Measurements from ENCODE around the gene HIGD1B. TPM values are rescaled to one million over a fixed set of nuclear protein-coding genes. Genes with fewer than 3 reads are reported as not detected.
"Not testable (repeated sequence)": the region's sequence is repeated elsewhere in the genome, so short reads cannot be mapped to it uniquely, and the experiment has no call there.

The HIGD1B gene
- total and polyA plus RNA-seq, 4 donors = 0.28 to 0.43 TPM; not detected in 2

DNA sequence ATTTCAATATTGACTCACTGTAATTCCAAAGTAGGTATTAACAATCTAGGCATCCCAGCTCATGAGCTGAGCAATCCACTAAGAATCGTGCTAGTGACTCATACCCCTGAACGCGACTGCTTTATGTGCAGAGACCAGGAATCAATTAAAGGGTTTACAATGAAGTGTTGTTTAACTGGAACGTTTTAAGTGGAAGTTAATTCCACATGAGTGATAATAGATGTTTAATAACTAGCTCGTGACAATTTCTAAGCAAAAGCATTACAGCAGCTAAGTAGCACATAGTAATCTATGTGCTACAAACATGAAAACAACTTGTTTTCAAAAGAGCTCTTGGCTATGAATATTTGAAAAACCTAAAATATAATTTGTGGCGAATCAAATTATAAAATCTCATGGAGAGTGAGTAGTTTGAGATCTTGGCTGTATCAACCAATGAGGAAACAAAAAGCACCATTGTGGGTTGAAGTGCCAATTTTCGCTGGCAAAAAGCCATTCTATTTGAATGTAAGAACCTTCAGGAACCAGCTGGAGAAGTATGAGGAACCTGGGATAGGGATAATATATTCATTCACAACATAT lies 27.0 kb upstream of the HIGD1B start:
- Histone ChIP-seq H3K36me3 (ENCODE audit: control insufficient read depth in 4 of 4, insufficient read depth in 3 of 4, low read depth in 1 of 4, low read length in 3 of 4) (no peaks in the 10 kb centered on the region), H3K4me1 (ENCODE audit: control insufficient read depth in 4 of 4, insufficient read depth in 4 of 4, low read length in 3 of 4) (no peaks in the 10 kb centered on the region), H3K4me3 (ENCODE audit: low read depth in 1 of 3, low read length in 3 of 3) (no peak overlapping the region), H3K9ac (ENCODE audit: low read depth in 1 of 2, low read length in 2 of 2) (no peak overlapping the region), H3K9me3 (ENCODE audit: control insufficient read depth in 4 of 4, low read length in 3 of 4) (no peaks in the 10 kb centered on the region), H3K27me3 (ENCODE audit: control insufficient read depth in 4 of 4, insufficient read depth in 4 of 4, low read length in 3 of 4) (peaks cover 0 to 3% (median 0%) of the 10 kb centered on the region in 4 donors), H3K27ac (ENCODE audit: low read depth in 1 of 2, low read length in 2 of 2) (no peak overlapping the region)
- WGBS = 64% methylated on average over 7 of the region's 7 CpGs
- no peak for DNase-seq (ENCODE audit: low spot score)
- TF ChIP-seq FOXA2 (IDR thresholded peaks at IDR 0.05) (no peak), SP1 (IDR thresholded peaks at IDR 0.05) (no peak)

DNA sequence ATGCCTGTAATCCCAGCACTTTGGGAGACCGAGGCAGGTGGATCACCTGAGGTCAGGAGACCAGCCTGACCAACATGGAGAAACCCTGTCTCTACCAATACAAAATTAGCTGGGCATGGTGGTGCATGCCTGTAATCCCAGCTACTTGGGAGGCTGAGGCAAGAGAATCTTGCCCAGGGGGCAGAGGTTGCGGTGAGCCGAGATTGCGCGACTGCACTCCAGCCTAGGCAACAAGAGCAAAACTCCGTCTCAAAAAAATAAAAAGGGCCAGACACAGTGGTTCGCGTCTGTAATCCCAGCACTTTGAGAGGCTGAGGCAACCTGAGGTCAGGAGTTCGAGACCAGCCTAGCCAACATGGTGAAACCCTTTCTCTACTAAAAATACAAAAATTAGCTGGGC lies 22.4 kb upstream of the HIGD1B start:
- H3K4me1 ChIP-seq (ENCODE audit: control insufficient read depth in 4 of 4, insufficient read depth in 4 of 4, low read length in 3 of 4) = peaks cover 8 to 12% (median 9%) of the 10 kb centered on the region in 4 donors
- not testable (repeated sequence) for H3K9me3 ChIP-seq (ENCODE audit: control insufficient read depth in 4 of 4, low read length in 3 of 4); H3K27ac ChIP-seq (ENCODE audit: low read depth in 1 of 2, low read length in 2 of 2); DNase-seq (ENCODE audit: low spot score); H3K9ac ChIP-seq (ENCODE audit: low read depth in 1 of 2, low read length in 2 of 2); H3K27me3 ChIP-seq (ENCODE audit: control insufficient read depth in 4 of 4, insufficient read depth in 4 of 4, low read length in 3 of 4); H3K36me3 ChIP-seq (ENCODE audit: control insufficient read depth in 4 of 4, insufficient read depth in 3 of 4, low read depth in 1 of 4, low read length in 3 of 4); H3K4me3 ChIP-seq (ENCODE audit: low read depth in 1 of 3, low read length in 3 of 3)
- WGBS = 92% methylated on average over 9 of the region's 9 CpGs

DNA sequence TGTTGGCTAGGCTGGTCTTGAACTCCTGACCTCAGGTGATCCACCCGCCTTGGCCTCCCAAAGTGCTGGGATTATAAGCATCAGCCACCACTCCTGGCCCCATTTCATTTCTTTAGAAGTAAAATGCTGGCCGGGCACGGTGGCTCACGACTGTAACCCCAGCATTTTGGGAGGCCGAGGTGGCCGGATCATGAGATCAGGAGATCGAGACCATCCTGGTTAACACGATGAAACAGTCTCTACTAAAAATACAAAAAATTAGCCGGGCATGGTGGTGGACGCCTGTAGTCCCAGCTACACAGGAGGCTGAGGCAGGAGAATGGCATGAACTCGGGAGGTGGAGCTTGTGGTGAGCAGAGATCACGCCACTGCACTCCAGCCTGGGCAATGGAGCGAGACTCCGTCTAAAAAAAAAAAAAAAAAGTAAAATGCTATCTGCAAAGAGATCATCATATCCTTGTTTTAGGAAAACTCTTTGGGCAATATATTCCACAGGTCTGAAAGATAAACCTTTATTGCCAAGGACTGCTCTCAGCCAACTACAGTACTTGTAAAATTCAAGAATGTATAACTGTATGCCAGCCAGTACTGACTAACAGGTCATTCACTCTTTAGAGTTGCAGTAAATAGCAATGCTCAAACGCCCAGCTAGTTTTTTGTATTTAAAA lies 21.4 kb upstream of the HIGD1B start:
- Histone ChIP-seq H3K27me3 (ENCODE audit: control insufficient read depth in 4 of 4, insufficient read depth in 4 of 4, low read length in 3 of 4) (peaks cover 0 to 8% (median 1%) of the 10 kb centered on the region in 4 donors), H3K4me3 (ENCODE audit: low read depth in 1 of 3, low read length in 3 of 3) (no peak overlapping the region), H3K9me3 (ENCODE audit: control insufficient read depth in 4 of 4, low read length in 3 of 4) (no peaks in the 10 kb centered on the region), H3K4me1 (ENCODE audit: control insufficient read depth in 4 of 4, insufficient read depth in 4 of 4, low read length in 3 of 4) (peaks cover 10 to 12% (median 11%) of the 10 kb centered on the region in 4 donors), H3K9ac (ENCODE audit: low read depth in 1 of 2, low read length in 2 of 2) (no peak overlapping the region), H3K36me3 (ENCODE audit: control insufficient read depth in 4 of 4, insufficient read depth in 3 of 4, low read depth in 1 of 4, low read length in 3 of 4) (no peaks in the 10 kb centered on the region), H3K27ac (ENCODE audit: low read depth in 1 of 2, low read length in 2 of 2) (no peak overlapping the region)
- no peak for TF ChIP-seq SP1 (IDR thresholded peaks at IDR 0.05)
- no peak for TF ChIP-seq YY1 (IDR thresholded peaks at IDR 0.05)
- TF ChIP-seq, protein P1, sequence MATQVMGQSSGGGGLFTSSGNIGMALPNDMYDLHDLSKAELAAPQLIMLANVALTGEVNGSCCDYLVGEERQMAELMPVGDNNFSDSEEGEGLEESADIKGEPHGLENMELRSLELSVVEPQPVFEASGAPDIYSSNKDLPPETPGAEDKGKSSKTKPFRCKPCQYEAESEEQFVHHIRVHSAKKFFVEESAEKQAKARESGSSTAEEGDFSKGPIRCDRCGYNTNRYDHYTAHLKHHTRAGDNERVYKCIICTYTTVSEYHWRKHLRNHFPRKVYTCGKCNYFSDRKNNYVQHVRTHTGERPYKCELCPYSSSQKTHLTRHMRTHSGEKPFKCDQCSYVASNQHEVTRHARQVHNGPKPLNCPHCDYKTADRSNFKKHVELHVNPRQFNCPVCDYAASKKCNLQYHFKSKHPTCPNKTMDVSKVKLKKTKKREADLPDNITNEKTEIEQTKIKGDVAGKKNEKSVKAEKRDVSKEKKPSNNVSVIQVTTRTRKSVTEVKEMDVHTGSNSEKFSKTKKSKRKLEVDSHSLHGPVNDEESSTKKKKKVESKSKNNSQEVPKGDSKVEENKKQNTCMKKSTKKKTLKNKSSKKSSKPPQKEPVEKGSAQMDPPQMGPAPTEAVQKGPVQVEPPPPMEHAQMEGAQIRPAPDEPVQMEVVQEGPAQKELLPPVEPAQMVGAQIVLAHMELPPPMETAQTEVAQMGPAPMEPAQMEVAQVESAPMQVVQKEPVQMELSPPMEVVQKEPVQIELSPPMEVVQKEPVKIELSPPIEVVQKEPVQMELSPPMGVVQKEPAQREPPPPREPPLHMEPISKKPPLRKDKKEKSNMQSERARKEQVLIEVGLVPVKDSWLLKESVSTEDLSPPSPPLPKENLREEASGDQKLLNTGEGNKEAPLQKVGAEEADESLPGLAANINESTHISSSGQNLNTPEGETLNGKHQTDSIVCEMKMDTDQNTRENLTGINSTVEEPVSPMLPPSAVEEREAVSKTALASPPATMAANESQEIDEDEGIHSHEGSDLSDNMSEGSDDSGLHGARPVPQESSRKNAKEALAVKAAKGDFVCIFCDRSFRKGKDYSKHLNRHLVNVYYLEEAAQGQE (IDR thresholded peaks at IDR 0.05) = no peak
- TF ChIP-seq HNF4G (IDR thresholded peaks at IDR 0.05) = no peak
- TF ChIP-seq, protein P2, sequence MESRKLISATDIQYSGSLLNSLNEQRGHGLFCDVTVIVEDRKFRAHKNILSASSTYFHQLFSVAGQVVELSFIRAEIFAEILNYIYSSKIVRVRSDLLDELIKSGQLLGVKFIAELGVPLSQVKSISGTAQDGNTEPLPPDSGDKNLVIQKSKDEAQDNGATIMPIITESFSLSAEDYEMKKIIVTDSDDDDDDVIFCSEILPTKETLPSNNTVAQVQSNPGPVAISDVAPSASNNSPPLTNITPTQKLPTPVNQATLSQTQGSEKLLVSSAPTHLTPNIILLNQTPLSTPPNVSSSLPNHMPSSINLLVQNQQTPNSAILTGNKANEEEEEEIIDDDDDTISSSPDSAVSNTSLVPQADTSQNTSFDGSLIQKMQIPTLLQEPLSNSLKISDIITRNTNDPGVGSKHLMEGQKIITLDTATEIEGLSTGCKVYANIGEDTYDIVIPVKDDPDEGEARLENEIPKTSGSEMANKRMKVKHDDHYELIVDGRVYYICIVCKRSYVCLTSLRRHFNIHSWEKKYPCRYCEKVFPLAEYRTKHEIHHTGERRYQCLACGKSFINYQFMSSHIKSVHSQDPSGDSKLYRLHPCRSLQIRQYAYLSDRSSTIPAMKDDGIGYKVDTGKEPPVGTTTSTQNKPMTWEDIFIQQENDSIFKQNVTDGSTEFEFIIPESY (IDR thresholded peaks at IDR 0.05) = no peak
- TF ChIP-seq, protein P3, sequence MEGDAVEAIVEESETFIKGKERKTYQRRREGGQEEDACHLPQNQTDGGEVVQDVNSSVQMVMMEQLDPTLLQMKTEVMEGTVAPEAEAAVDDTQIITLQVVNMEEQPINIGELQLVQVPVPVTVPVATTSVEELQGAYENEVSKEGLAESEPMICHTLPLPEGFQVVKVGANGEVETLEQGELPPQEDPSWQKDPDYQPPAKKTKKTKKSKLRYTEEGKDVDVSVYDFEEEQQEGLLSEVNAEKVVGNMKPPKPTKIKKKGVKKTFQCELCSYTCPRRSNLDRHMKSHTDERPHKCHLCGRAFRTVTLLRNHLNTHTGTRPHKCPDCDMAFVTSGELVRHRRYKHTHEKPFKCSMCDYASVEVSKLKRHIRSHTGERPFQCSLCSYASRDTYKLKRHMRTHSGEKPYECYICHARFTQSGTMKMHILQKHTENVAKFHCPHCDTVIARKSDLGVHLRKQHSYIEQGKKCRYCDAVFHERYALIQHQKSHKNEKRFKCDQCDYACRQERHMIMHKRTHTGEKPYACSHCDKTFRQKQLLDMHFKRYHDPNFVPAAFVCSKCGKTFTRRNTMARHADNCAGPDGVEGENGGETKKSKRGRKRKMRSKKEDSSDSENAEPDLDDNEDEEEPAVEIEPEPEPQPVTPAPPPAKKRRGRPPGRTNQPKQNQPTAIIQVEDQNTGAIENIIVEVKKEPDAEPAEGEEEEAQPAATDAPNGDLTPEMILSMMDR (IDR thresholded peaks at IDR 0.05; ENCODE audit: low read depth, low read length, missing input control) = no peak
- no peak for TF ChIP-seq NR2F2 (IDR thresholded peaks at IDR 0.05)
- DNase-seq (ENCODE audit: low spot score) = no peak
- 89% methylated on average over 15 of the region's 15 CpGs for WGBS
